BLaER1 (cell line): Measurements from ENCODE around the gene SMOC2.

Source experiments
- H3K27ac ChIP-seq: shearing (Covaris generic); formaldehyde crosslinking; 2 replicates; pipeline ENCODE4 v1.8.1; 2022
- H3K27me3 ChIP-seq: shearing (Covaris generic); formaldehyde crosslinking; 2 replicates; pipeline ENCODE4 v1.8.1; 2022
- H3K36me3 ChIP-seq: shearing (Covaris generic); formaldehyde crosslinking; 2 replicates; pipeline ENCODE4 v1.8.1; 2022
- H3K4me1 ChIP-seq: shearing (Covaris generic); formaldehyde crosslinking; 2 replicates; pipeline ENCODE4 v1.8.1; 2022
- H3K4me2 ChIP-seq: shearing (Covaris generic); formaldehyde crosslinking; 2 replicates; pipeline ENCODE4 v1.8.1; 2022
- H3K4me3 ChIP-seq: shearing (Covaris generic); formaldehyde crosslinking; 2 replicates; pipeline ENCODE4 v1.8.1; 2022
- H3K9ac ChIP-seq: shearing (Covaris generic); formaldehyde crosslinking; 2 replicates; pipeline ENCODE4 v1.8.1; 2022
- H3K9me3 ChIP-seq: shearing (Covaris generic); formaldehyde crosslinking; 2 replicates; pipeline ENCODE4 v1.8.1; 2022
- H4K20me1 ChIP-seq: shearing (Covaris generic); formaldehyde crosslinking; 2 replicates; pipeline ENCODE4 v1.8.1; 2022
- Cebpa-rat ChIP-seq: shearing (Covaris generic); IDR thresholded peaks from 2 replicates; pipeline ENCODE4 v1.8.1; 2022

SMOC2 gene

DNA sequence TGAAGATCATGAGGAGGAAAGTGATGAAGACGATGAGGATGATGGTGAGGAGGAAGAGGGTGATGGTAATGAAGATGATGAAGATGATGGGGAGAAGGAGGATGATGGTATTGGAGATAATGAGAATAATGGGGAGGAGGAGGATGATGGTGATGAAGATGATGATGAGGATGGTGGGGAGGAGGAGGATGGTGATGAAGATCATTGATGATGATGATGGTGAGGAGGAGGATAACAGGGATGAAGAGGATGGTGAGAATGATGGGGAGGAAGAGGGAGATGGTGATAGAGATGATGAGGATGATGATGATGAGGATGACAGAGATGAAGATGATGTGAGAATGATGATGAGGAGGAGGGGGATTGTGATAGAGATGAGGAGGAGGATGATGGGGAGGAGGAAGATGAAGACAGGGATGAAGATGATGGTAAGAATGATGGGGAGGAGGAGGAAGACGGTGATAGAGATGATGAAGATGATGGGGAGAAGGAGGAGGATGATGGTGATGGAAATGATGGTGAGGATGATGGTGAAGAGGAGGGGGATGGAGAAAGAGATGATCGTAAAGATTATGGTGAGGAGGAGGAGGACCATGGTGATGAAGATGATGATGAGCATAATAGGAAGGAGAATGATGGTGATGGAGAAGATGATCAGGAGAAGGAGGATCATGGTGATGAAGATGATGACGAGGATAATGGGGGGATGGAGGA, 273.7 kb downstream of the SMOC2 start:
- H3K9ac ChIP-seq: no peak overlapping the region
- H3K9me3 ChIP-seq: no peaks in the 10 kb centered on the region
- H3K27ac ChIP-seq: no peak overlapping the region
- no peak overlapping the region for H3K4me2 ChIP-seq
- TF ChIP-seq Cebpa-rat: no peak
- no peaks in the 10 kb centered on the region for H3K36me3 ChIP-seq
- H3K4me1 ChIP-seq: no peaks in the 10 kb centered on the region
- H3K4me3 ChIP-seq: no peak overlapping the region
- H3K27me3 ChIP-seq: no peaks in the 10 kb centered on the region
- no peaks in the 10 kb centered on the region for H4K20me1 ChIP-seq

DNA sequence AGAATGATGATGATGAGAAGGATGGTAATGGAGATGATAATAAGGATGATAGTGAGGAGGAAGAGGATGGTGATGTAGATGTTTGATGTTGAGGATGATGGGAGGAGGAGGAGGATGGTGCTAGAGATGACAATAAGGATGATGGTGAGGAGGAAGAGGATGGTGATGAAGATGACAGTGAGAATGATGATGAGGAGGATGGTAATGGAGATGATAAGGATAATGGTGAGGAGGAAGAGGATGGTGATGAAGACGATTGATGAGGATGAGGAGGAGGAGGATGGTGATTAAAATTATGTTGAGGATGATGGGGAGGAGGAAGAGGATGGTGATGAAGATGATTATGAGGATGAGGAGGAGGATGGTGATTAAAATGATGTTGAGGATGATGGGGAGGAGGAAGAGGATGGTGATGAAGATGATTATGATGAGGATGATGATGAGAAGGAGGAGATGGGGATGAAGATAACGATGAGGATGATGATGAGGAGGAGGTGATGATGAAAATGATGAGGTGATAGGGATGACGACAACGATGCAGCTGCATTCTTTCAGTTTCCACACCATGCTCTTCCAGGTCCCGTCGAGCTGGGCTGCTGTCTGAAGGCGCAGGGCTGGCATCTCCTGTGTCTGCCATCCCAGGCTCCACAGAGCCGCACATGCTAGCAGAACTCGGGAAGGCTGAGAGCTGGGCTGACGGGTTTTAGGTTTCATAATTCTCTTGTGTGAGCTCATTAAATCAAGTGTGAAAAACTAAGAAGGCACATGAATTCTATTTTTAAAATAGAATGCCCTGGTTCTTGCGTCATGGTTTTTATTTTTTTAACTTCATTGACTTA, 274.9 kb downstream of the SMOC2 start:
- Histone ChIP-seq H3K27ac (no peak overlapping the region), H3K27me3 (no peaks in the 10 kb centered on the region), H3K9ac (no peak overlapping the region), H3K36me3 (no peaks in the 10 kb centered on the region), H3K4me2 (no peak overlapping the region), H4K20me1 (no peaks in the 10 kb centered on the region), H3K9me3 (no peaks in the 10 kb centered on the region), H3K4me3 (no peak overlapping the region), H3K4me1 (no peaks in the 10 kb centered on the region)
- no peak for TF ChIP-seq Cebpa-rat

DNA sequence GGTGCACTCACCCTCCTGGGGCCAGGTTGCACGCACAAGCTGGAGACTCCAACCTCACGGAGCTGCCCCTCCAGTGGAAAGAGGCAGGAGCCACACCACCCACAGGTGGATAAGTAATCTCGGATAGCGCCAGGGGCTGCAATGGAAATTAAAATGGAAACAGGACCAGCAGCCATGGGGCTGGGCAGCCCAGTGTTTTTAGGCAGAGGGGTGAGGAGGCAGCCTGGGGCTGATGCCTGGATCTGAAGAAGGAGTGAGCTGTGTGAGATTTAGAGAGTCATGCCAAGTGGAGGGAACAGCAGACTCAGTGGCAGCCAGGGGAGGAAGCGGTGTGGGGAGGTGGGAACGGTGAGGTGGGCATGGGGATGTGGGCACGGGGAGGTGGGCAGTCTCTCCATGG, 275.6 kb downstream of the SMOC2 start:
- no peak for TF ChIP-seq Cebpa-rat
- H3K36me3 ChIP-seq: no peaks in the 10 kb centered on the region

DNA sequence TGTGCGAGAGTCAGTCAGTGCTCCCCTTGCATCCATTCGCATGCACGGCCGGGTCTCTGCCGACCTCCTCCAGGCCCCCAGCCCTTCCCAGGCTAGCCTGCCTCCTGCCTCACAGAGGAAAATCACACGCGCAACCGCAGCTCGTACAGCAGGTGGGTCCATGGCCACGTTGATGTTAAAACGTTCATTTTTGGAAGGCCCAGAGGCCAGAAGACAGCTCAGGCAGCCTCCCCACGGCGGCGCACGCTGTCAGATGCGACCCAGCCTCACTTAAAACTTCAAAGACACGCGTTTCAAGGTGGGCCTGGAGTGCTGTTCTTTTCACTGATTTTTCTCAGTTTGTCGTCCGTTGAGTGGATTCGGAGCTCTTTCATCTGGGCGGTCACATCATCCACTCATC, 276.5 kb downstream of the SMOC2 start:
- Histone ChIP-seq H3K4me2 (no peak overlapping the region), H3K9me3 (no peaks in the 10 kb centered on the region), H3K27ac (no peak overlapping the region), H3K36me3 (no peaks in the 10 kb centered on the region), H3K4me1 (no peaks in the 10 kb centered on the region), H3K9ac (no peak overlapping the region), H3K4me3 (no peak overlapping the region), H4K20me1 (no peaks in the 10 kb centered on the region), H3K27me3 (no peaks in the 10 kb centered on the region)
- TF ChIP-seq Cebpa-rat: no peak

More for the DNA sequence above, 275.6 kb downstream of the SMOC2 start:
- Histone ChIP-seq H4K20me1 (no peaks in the 10 kb centered on the region), H3K9ac (no peak overlapping the region), H3K4me2 (no peak overlapping the region), H3K4me3 (no peak overlapping the region), H3K9me3 (no peaks in the 10 kb centered on the region), H3K4me1 (no peaks in the 10 kb centered on the region), H3K27me3 (no peaks in the 10 kb centered on the region), H3K27ac (no peak overlapping the region)
